ENCODE results near the gene FCHSD2. TPM values are rescaled to one million over a fixed set of nuclear protein-coding genes. Genes with fewer than 3 reads are reported as not detected.

Gene FCHSD2
- total RNA-seq, 6 experiments from 2014 or later = 10.8 to 25.9 (median 17.8) TPM

GRCh38 chr11:73099512-73100266 lies 42.4 kb downstream of the FCHSD2 start:
- WGBS (ENCODE audit: insufficient coverage, low coverage, low lambda C conversion rate, missing lambda C conversion rate) = 93% methylated on average over 13 of the region's 25 CpGs
- no peak for DNase-seq
- Histone ChIP-seq H3K27me3 (no peaks in the 10 kb centered on the region), H3K4me1 (peaks cover 0 to 6% (median 3%) of the 10 kb centered on the region in 4 donors), H3K36me3 (no peaks in the 10 kb centered on the region), H3K27ac (no peak overlapping the region), H3K9me3 (no peaks in the 10 kb centered on the region), H3K4me3 (no peak overlapping the region)
- TF ChIP-seq, protein P1, sequence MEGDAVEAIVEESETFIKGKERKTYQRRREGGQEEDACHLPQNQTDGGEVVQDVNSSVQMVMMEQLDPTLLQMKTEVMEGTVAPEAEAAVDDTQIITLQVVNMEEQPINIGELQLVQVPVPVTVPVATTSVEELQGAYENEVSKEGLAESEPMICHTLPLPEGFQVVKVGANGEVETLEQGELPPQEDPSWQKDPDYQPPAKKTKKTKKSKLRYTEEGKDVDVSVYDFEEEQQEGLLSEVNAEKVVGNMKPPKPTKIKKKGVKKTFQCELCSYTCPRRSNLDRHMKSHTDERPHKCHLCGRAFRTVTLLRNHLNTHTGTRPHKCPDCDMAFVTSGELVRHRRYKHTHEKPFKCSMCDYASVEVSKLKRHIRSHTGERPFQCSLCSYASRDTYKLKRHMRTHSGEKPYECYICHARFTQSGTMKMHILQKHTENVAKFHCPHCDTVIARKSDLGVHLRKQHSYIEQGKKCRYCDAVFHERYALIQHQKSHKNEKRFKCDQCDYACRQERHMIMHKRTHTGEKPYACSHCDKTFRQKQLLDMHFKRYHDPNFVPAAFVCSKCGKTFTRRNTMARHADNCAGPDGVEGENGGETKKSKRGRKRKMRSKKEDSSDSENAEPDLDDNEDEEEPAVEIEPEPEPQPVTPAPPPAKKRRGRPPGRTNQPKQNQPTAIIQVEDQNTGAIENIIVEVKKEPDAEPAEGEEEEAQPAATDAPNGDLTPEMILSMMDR (IDR thresholded peaks at IDR 0.05) = no peak
- no peak for TF ChIP-seq POLR2A (IDR thresholded peaks at IDR 0.05)
- no peak for ATAC-seq
- intact Hi-C loops (cut with DNase I) = no loop called here

DNA sequence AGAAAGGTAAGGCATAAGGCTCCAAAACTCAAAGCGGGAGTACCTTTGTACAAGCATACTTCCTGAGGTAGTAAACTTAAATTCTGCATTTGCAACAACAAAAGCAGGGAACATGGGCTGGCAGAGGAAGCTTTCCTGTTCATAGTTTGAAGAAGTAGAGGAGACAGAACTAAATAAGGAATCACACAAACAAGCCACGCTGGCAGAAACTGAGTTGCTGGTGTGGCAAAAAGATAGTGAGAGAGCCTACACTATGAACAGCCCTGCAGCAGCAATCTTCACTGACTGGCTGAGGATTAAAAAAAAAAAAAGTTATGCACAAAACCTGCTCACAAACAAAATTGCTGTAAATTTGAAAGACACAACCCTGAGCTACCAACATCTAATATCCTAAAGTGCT lies 46.5 kb downstream of the FCHSD2 start:
- no peaks in the 10 kb centered on the region for H3K9me3 ChIP-seq
- no peaks in the 10 kb centered on the region for H3K27me3 ChIP-seq
- peaks cover 0 to 6% (median 3%) of the 10 kb centered on the region in 4 donors for H3K4me1 ChIP-seq
- no peak overlapping the region for H3K4me3 ChIP-seq
- no peaks in the 10 kb centered on the region for H3K36me3 ChIP-seq
- no peak overlapping the region for H3K27ac ChIP-seq
- DNase-seq = no peak
- intact Hi-C loops (cut with DNase I) = no loop called here
- no peak for TF ChIP-seq POLR2A (IDR thresholded peaks at IDR 0.05)
- TF ChIP-seq, protein P1 (IDR thresholded peaks at IDR 0.05) = no peak
- WGBS (ENCODE audit: insufficient coverage, low coverage, low lambda C conversion rate, missing lambda C conversion rate) = 63% methylated on average over 2 of the region's 2 CpGs
- peak; percentile 51 to 76 (median 62) for ATAC-seq

DNA sequence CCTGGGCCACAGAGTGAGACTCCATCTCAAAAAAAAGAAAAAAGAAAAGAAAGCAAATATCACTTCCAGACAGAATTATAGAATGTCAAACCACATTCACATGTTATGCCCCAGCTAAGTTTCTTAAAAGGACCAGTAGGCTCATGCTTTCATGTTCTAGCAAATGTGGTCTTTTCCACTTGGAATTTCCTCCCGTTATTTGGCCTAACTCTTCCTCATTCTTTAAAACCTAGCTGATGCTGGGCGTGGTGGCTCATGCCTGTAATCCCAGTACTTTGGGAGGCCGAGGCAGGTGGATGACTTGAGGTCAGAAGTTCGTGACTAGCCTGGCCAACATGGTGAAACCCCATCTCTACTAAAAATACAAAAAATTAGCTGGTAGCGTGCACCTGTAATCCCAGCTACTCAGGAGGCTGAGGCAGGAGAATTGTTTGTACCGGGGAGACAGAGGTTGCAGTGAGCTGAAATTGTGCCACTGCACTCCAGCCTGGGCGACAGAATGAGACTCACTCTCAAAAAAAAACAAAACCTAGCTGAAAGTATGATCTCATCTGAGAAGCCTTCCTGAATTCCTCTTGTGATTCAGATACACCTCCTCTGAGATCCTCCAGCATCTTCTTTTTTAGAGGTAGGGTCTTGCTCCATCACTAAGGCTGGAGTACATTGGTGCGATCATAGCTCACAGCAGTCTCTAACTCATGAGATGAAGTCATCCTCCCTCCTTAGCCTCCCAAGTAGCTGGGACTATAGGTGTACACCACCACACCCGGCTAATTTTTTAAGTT lies 50.4 kb downstream of the FCHSD2 start:
- DNase-seq = no peak
- WGBS (ENCODE audit: insufficient coverage, low coverage, low lambda C conversion rate, missing lambda C conversion rate) = 86% methylated on average over 7 of the region's 9 CpGs
- H3K4me3 ChIP-seq = no peak overlapping the region
- TF ChIP-seq, protein P1 (IDR thresholded peaks at IDR 0.05) = no peak
- no peak for TF ChIP-seq POLR2A (IDR thresholded peaks at IDR 0.05)
- intact Hi-C loops (cut with DNase I) = no loop called here
- no peak for ATAC-seq
- no peaks in the 10 kb centered on the region for H3K27me3 ChIP-seq
- no peak overlapping the region for H3K27ac ChIP-seq
- no peaks in the 10 kb centered on the region for H3K36me3 ChIP-seq
- no peaks in the 10 kb centered on the region for H3K9me3 ChIP-seq
- H3K4me1 ChIP-seq = peaks cover 0 to 6% (median 1%) of the 10 kb centered on the region in 4 donors

GRCh38 chr11:73087730-73088129 lies 54.4 kb downstream of the FCHSD2 start:
- no peak for TF ChIP-seq POLR2A (IDR thresholded peaks at IDR 0.05)
- TF ChIP-seq, protein P1 (IDR thresholded peaks at IDR 0.05) = no peak
- H3K36me3 ChIP-seq = peaks cover 0 to 4% (median 0%) of the 10 kb centered on the region in 4 donors
- DNase-seq = no peak
- H3K27ac ChIP-seq = no peak overlapping the region
- no peak overlapping the region for H3K4me3 ChIP-seq
- ATAC-seq = peak; percentile 18 to 71 (median 49)
- H3K9me3 ChIP-seq = no peaks in the 10 kb centered on the region
- intact Hi-C loops (cut with DNase I) = no loop called here
- H3K27me3 ChIP-seq = no peaks in the 10 kb centered on the region
- H3K4me1 ChIP-seq = peaks cover 0 to 13% (median 4%) of the 10 kb centered on the region in 4 donors
- 67% methylated on average over 1 of the region's 1 CpG for WGBS (ENCODE audit: insufficient coverage, low coverage, low lambda C conversion rate, missing lambda C conversion rate)
